Neural progenitor cell (in vitro differentiated cells): ENCODE measurements around the gene NEK4. TPM values are rescaled to one million over a fixed set of nuclear protein-coding genes. Genes with fewer than 3 reads are reported as not detected.
A peak's percentile ranks its signal among the peaks of the same experiment; 100 is the strongest.

Experiments used
- DNase-seq: peaks from one replicate; pipeline ENCODE4 v3.0.0-alpha.2; 2016; ENCODE audit warnings: low spot score
- H2AFZ ChIP-seq: fragments of 200-600 bp; sonication (generic); replicated peaks from 2 replicates; pipeline ENCODE4 v1.6.1; 2016; ENCODE audit warnings: antibody characterized with exemption
- H3F3A ChIP-seq: fragments of 200-600 bp; sonication (generic); 2 replicates; pipeline ENCODE4 v1.6.1; 2016; ENCODE audit warnings: antibody characterized with exemption, low read depth
- H3K27ac ChIP-seq: fragments of 200-600 bp; sonication (generic); 2 replicates; pipeline ENCODE4 v1.5.1; 2016; ENCODE audit warnings: mild to moderate bottlenecking
- H3K27me3 ChIP-seq: fragments of 200-600 bp; sonication (generic); 2 replicates; pipeline ENCODE4 v1.6.1; 2016; ENCODE audit warnings: mild to moderate bottlenecking, moderate library complexity
- H3K36me3 ChIP-seq: fragments of 200-600 bp; sonication (generic); 2 replicates; pipeline ENCODE4 v1.5.1; 2016
- H3K4me1 ChIP-seq: fragments of 200-600 bp; sonication (generic); 2 replicates; pipeline ENCODE4 v1.6.1; 2016; ENCODE audit warnings: mixed run types
- H3K4me2 ChIP-seq: fragments of 200-600 bp; sonication (generic); 2 replicates; pipeline ENCODE4 v1.6.1; 2016
- H3K4me3 ChIP-seq: fragments of 200-600 bp; sonication (generic); 2 replicates; pipeline ENCODE4 v1.5.1; 2016
- H3K79me2 ChIP-seq: fragments of 200-600 bp; sonication (generic); 2 replicates; pipeline ENCODE4 v1.6.1; 2016; ENCODE audit warnings: low read depth
- H3K9ac ChIP-seq: fragments of 200-600 bp; sonication (generic); 2 replicates; pipeline ENCODE4 v1.6.1; 2016
- H3K9me3 ChIP-seq: fragments of 200-600 bp; sonication (generic); 2 replicates; pipeline ENCODE4 v1.5.1; 2016; ENCODE audit warnings: low read depth
- H4K20me1 ChIP-seq: fragments of 200-600 bp; sonication (generic); 2 replicates; pipeline ENCODE4 v1.6.1; 2016; ENCODE audit warnings: low read depth
- H3K27ac Mint-ChIP-seq: 3 replicates; pipeline ENCODE4 v1.8.0; 2021; ENCODE audit warnings: mixed read lengths
- H3K27me3 Mint-ChIP-seq: 2 replicates; pipeline ENCODE4 v1.8.0; 2022; ENCODE audit warnings: low read depth, mild to moderate bottlenecking, inconsistent platforms, moderate library complexity, mixed read lengths; ENCODE audit not compliant: insufficient read depth
- H3K36me3 Mint-ChIP-seq: 3 replicates; pipeline ENCODE4 v1.8.0; 2021; ENCODE audit warnings: mixed read lengths
- H3K4me1 Mint-ChIP-seq: 3 replicates; pipeline ENCODE4 v1.8.0; 2021; ENCODE audit warnings: mixed read lengths
- H3K4me3 Mint-ChIP-seq: 3 replicates; pipeline ENCODE4 v1.8.0; 2021; ENCODE audit warnings: mild to moderate bottlenecking, moderate library complexity, mixed read lengths
- H3K9me3 Mint-ChIP-seq: 3 replicates; pipeline ENCODE4 v1.8.0; 2020; ENCODE audit warnings: mixed read lengths
- EZH2 ChIP-seq: fragments of 200-600 bp; sonication (generic); IDR thresholded peaks from 2 replicates; pipeline ENCODE4 v1.6.1; 2017; ENCODE audit warnings: antibody characterized with exemption, mild to moderate bottlenecking, moderate library complexity
- EZH2phosphoT487 ChIP-seq: fragments of 200-600 bp; sonication (generic); IDR thresholded peaks from 2 replicates; pipeline ENCODE4 v1.6.1; 2017; ENCODE audit warnings: antibody characterized with exemption
- total RNA-seq: library from RNA; depleted of rRNA; stranded (reverse); fragments of >200 nt; gene quantifications from 2 replicates; pipeline ENCODE4 v1.2.3, GENCODE V29; 2015; ENCODE audit warnings: low replicate concordance
- TF ChIP-seq, protein P1 (sequence below): fragments of 200-600 bp; sonication (generic); IDR thresholded peaks from 2 replicates; pipeline ENCODE4 v1.5.1; 2017; ENCODE audit warnings: antibody characterized with exemption, mild to moderate bottlenecking

NEK4 gene
- total RNA-seq, 1 donor from 2014 or later = 41.8 TPM

DNA sequence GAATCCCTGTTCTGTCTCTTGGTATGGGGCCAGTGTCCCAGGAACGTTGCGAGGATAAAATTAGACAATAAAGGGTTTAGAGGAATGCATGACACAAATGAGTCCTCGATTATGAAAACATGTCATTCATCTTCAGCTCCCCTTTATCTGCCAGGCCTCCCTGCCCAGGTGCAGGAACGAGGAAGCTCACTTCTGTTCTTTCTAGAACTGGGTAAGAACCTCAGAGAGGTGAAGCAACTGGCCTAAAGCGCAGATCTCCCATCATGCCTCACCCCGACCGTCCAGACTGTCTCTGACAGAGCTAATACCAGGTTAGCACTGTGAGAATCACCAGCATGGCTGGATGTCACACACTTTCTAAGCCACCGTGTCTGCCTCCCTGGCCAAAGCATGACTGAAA, 5.1 kb upstream of the NEK4 start:
- Mint-ChIP-seq H3K27ac (no peak overlapping the region), H3K36me3 (no peaks in the 10 kb centered on the region)
- H2AFZ ChIP-seq = peak overlapping the region; percentile 63

DNA sequence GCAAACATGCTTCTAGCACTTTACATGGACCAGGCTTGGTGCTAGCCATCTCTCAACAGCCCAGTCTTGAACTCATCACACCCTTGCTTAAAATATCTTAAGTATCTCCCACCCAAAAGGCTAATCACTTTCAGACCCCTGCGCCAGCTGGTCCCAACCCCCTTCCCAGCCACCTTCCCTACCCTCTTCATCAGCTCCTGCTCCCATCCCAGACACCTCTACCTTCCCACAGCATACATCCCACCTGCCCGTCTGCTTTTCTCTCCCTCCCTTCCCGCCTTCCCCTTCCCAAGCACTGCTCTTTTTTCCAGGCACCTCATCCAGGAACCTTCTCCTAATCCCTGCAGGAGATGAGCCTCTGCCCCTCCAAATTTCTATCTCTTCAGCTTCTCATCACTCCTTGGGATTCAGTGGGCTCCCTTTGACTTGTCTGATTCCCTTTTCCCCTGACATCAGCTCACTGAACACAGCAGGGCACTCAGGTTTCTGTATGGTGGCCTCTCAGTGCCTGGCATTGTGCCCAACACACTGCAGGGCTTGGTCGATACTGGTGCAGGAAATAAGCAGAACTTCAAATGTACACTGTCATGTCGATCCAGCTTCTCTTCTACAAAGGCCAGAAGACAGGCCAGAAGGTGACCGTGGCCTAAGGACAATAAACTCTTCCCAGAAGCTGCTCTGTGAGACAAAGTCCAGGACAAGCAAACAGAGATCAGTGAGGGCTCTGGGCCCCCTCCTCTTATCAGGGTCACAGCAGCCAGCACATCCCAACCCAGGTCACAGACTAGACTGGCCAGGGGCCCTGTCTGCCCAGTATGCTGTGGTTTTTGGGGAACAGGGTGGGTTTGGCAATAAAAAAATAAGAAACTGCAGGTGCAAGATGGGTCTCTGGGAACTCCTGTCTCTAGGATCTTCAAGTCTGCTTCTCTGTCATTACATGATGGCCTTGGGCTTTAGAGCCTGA, 4.4 kb upstream of the NEK4 start:
- H3K27ac ChIP-seq = no peak overlapping the region
- no peak for TF ChIP-seq EZH2
- TF ChIP-seq EZH2phosphoT487 = no peak
- TF ChIP-seq, protein P1, sequence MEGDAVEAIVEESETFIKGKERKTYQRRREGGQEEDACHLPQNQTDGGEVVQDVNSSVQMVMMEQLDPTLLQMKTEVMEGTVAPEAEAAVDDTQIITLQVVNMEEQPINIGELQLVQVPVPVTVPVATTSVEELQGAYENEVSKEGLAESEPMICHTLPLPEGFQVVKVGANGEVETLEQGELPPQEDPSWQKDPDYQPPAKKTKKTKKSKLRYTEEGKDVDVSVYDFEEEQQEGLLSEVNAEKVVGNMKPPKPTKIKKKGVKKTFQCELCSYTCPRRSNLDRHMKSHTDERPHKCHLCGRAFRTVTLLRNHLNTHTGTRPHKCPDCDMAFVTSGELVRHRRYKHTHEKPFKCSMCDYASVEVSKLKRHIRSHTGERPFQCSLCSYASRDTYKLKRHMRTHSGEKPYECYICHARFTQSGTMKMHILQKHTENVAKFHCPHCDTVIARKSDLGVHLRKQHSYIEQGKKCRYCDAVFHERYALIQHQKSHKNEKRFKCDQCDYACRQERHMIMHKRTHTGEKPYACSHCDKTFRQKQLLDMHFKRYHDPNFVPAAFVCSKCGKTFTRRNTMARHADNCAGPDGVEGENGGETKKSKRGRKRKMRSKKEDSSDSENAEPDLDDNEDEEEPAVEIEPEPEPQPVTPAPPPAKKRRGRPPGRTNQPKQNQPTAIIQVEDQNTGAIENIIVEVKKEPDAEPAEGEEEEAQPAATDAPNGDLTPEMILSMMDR = no peak
- H4K20me1 ChIP-seq = no peaks in the 10 kb centered on the region
- peaks cover 8% of the 10 kb centered on the region for H3F3A ChIP-seq
- no peaks in the 10 kb centered on the region for H3K9me3 Mint-ChIP-seq
- H2AFZ ChIP-seq = peak overlapping the region; percentile 63
- H3K4me1 ChIP-seq = no peaks in the 10 kb centered on the region
- no peak overlapping the region for H3K27ac Mint-ChIP-seq
- H3K27me3 ChIP-seq = no peaks in the 10 kb centered on the region
- no peaks in the 10 kb centered on the region for H3K27me3 Mint-ChIP-seq
- no peak overlapping the region for H3K4me2 ChIP-seq
- peaks cover 6% of the 10 kb centered on the region for H3K4me1 Mint-ChIP-seq
- no peaks in the 10 kb centered on the region for H3K36me3 ChIP-seq
- DNase-seq = no peak
- H3K9ac ChIP-seq = no peak overlapping the region
- H3K36me3 Mint-ChIP-seq = no peaks in the 10 kb centered on the region
- H3K9me3 ChIP-seq = no peaks in the 10 kb centered on the region
- H3K79me2 ChIP-seq = peaks cover 3% of the 10 kb centered on the region
- H3K4me3 ChIP-seq = no peak overlapping the region
- H3K4me3 Mint-ChIP-seq = peak overlapping the region; percentile 33

More for the DNA sequence above, 5.1 kb upstream of the NEK4 start:
- H3K27ac ChIP-seq = no peak overlapping the region
- no peaks in the 10 kb centered on the region for H3K79me2 ChIP-seq
- no peak overlapping the region for H3K4me3 Mint-ChIP-seq
- no peaks in the 10 kb centered on the region for H3K27me3 ChIP-seq
- no peaks in the 10 kb centered on the region for H3K9me3 ChIP-seq
- no peak overlapping the region for H3K4me2 ChIP-seq
- no peaks in the 10 kb centered on the region for H3K36me3 ChIP-seq
- no peaks in the 10 kb centered on the region for H3K9me3 Mint-ChIP-seq
- peaks cover 5% of the 10 kb centered on the region for H3K4me1 Mint-ChIP-seq
- H3K4me1 ChIP-seq = no peaks in the 10 kb centered on the region
- H3F3A ChIP-seq = peaks cover 3% of the 10 kb centered on the region
- no peak overlapping the region for H3K9ac ChIP-seq
- H3K27me3 Mint-ChIP-seq = no peaks in the 10 kb centered on the region
- no peak for DNase-seq
- no peak overlapping the region for H3K4me3 ChIP-seq
- H4K20me1 ChIP-seq = no peaks in the 10 kb centered on the region
- no peak for TF ChIP-seq EZH2phosphoT487
- TF ChIP-seq EZH2 = no peak
- TF ChIP-seq, protein P1 = no peak

DNA sequence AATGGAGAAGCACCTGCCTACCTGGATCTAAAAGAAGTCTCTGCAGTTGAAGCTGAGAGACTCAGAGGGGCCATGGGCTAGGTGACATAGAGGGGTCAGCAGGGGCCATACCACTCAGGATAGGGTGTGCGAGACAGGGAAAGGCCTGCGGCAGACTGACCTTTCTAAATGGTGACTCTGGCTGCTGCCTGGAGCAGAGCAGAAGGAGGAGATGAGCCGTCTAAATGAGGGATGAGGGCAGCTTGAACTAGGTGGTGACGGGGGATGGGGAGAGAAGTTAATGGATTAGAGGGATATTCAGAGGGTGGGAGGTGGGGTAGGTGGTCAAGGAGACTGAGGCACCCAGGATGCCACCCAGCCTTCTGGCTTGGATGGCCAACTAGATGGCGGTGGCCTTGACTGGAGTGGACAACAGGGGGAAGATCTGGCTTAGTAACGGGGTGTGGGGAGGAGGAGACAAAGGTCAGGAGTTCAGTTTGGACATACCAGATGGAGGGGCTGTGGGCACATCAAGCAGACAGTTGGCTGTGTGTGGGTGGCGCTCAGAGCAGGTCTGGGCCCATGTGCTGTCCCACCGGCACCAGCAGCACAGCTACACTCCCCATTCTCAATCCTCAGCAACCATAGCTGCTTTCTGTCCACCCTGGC, 3.5 kb upstream of the NEK4 start:
- no peaks in the 10 kb centered on the region for H3K9me3 ChIP-seq
- no peak overlapping the region for H3K9ac ChIP-seq
- H3K79me2 ChIP-seq = peaks cover 13% of the 10 kb centered on the region
- H3K27ac ChIP-seq = no peak overlapping the region
- no peaks in the 10 kb centered on the region for H3K27me3 ChIP-seq
- peaks cover 7% of the 10 kb centered on the region for H3K4me1 ChIP-seq
- no peak overlapping the region for H3K4me3 Mint-ChIP-seq
- H2AFZ ChIP-seq = no peak overlapping the region
- H3K4me1 Mint-ChIP-seq = peaks cover 15% of the 10 kb centered on the region
- H3K4me2 ChIP-seq = no peak overlapping the region
- H3K9me3 Mint-ChIP-seq = no peaks in the 10 kb centered on the region
- no peaks in the 10 kb centered on the region for H3K27me3 Mint-ChIP-seq
- no peak overlapping the region for H3K27ac Mint-ChIP-seq
- TF ChIP-seq, protein P1 = no peak
- TF ChIP-seq EZH2 = no peak
- TF ChIP-seq EZH2phosphoT487 = no peak
- peaks cover 6% of the 10 kb centered on the region for H4K20me1 ChIP-seq
- H3K36me3 ChIP-seq = no peaks in the 10 kb centered on the region
- peaks cover 10% of the 10 kb centered on the region for H3F3A ChIP-seq
- peaks cover 2% of the 10 kb centered on the region for H3K36me3 Mint-ChIP-seq
- DNase-seq = no peak
- H3K4me3 ChIP-seq = no peak overlapping the region
